NCI-H146 treated with DMSO at 0.1 percent for 48 hours (cell line): Measurements from ENCODE around the gene CAMK2B.

Source experiments
- DNase-seq: peaks from one replicate; lab custom pipeline; 2025; ENCODE audit not compliant: unreplicated experiment; lab: John Stamatoyannopoulos, UW

Gene CAMK2B

DNA sequence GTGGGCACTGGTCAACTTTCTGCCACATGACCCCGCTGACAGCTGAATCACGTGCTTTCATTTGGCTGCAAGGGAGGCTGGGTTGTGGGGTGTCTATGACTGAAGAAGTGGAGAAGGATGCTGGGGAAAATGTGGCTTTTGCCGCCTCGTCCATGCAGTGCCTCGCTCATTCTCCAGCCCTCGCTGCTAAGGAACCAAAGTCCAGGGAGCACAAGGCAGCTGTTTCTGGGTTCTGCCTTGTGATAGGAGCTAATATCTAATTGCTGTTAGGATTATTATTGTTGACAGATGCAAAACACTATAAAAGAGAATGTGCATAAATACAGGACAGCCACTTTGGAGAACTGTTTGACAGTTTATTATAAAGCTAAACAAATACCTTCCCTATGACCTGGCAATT, 4.9 kb upstream of the CAMK2B start:
- no peak for DNase-seq

- no peak for DNase-seq
These were observed 4.5 kb upstream of the CAMK2B start for GRCh38 chr7:44329888-44330287.

DNA sequence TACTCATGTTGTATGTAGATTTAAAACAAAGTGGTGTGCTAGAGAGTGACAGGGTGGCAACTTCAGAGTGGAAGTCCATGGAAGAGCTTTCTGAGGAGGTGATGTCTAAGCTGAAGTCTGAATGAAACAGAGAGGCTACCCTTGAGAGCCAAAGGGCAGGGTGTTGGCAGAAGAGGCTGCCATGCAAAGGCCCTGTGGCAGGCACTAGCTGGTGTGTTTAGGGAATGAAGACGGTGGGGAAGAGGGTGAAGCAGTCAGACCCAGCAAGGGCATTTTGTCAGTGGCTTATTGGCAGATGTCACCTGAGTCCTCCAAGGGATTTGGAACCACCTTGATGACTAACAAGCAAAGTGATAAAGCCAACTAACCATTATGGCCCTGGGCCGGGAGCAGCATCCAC, 3.7 kb upstream of the CAMK2B start:
- no peak for DNase-seq

- no peak for DNase-seq
These were observed 2.6 kb upstream of the CAMK2B start for GRCh38 chr7:44327981-44328380.

DNA sequence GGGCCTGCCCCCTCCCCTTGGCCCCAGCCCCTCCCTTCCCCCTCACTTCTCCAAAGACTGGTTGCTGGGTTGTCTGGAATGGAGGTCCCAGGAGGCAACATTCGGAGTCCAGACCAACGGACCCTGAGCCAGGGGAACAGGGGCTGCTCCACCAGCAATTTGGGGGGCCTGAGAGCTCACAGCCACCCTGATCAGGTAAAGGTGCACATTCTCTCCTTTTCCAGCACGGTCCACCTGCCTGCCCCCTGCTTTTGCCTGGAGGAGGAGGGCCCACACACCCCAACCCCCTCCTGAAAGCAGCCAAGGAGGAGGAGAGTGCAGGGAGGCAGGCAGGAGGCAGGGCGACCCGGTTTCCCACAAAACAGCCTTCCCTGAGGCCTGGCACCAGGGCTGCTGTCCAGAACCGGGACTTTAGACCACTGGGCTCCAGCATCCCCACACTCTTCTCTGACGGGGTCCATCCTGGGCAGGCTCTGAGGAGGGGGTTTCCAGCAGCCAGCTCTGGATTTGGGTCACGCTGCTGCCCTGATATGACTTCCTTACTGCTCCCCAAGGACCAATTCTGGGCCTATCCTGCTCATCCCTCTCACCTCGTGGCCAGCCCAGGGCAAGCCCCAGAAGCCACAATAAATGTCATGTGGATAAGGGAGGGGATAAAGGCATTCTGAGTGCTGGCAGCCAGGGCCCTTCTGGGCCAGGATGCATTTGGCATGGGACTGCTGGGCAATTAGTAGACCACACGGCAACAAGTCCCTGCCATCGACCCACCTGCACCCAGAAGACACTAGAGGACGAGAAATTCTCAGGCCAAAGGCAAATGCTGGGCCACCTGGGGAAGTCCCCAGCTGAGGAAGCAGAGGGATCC, 1.1 kb upstream of the CAMK2B start:
- DNase-seq: no peak

GRCh38 chr7:44325811-44326241, 432 bp upstream of the CAMK2B start:
- peak; percentile 46 for DNase-seq

- DNase-seq: no peak
These were observed 753 bp downstream of the CAMK2B start for GRCh38 chr7:44324481-44325200.

GRCh38 chr7:44324204-44324480, 1.3 kb downstream of the CAMK2B start:
- DNase-seq: no peak

GRCh38 chr7:44323381-44324203, 1.8 kb downstream of the CAMK2B start:
- DNase-seq: no peak

DNA sequence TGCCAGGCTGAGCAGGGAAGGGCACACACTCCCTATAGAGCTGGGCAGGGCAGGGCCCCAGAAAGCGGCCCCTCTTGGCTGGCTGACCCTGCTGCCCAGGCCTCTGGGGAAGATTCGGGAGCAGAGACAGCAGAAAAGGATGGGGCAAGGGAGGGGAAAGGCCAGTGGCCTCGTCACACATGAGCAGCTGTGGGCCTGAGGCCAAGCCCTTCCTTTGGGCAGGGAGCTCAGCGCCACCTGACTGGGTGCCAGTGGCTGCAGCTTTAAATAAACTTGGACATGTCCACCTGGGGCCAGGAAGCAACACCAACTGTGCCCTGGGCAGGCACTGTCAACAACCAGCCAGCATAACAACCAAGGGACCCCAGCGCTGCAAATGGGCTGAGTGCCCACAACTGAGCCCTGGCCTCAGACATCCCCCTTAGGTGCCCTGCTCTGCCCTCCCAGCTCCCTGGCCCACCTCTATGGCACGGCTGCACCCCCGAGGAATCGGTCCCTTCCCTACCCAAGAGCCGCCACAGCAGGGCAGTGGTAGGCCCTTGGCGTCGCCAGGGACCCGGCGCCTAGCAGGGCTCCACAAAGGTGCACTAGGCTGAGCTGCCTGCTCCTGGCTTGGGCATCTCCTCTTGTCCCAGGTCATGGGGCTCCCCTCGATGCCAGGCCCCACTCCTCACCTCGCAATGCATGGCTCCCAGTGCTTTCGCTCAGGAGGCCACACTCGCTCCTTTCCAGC, 2.6 kb downstream of the CAMK2B start:
- no peak for DNase-seq

- DNase-seq: no peak
These were observed 3.6 kb downstream of the CAMK2B start for GRCh38 chr7:44321796-44322195.

GRCh38 chr7:44320794-44321371, 4.5 kb downstream of the CAMK2B start:
- no peak for DNase-seq

DNA sequence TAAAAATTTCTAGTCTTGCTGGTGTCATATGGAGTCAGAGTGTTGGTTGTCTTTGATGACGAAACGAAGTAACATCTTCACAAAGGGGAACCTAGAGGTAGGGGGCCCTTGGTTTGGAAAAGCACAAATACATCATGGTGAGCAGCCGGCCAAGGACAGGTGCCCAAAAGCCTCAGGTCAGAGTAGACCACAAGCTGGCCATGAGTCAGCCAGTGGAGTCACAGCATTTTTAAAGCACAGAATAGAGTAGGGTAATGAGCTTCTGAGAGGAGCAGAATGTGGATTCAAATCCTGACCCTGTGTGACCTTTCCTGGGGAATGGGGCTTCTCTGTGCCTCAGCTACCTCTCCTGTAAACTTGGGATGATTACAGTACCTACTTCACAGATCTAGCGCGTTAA, 5.3 kb downstream of the CAMK2B start:
- DNase-seq: no peak

- DNase-seq: no peak
These were observed 7.1 kb downstream of the CAMK2B start for GRCh38 chr7:44318332-44318731.

DNA sequence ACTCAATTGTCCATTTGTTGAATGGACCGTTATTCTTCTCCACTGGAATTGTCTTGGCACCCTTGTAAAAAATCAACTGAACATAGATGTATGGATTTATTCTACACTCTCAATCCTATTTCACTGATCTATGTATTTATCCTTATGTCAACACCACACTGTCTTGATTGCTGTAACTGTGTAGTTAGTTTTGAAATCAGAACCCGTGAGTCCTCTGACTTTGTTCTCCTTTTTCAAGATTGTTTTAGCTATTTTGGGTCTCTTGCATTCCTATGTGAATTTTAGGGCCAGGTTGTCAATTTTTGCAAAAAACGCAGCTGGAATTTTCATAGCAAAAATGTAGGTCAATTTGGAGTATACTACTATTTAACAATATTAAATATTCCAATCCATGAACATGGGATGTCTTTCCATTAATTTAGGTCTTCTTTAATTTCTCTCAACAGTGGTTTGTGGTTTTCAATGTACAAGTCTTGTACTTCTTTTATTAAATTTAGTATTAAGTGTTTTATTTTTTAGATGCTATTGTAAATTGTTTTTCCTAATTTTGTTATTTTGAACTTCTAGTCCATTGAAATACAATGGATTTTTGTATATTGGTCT, 10.0 kb downstream of the CAMK2B start:
- no peak for DNase-seq

GRCh38 chr7:44313621-44314031, 11.8 kb downstream of the CAMK2B start:
- no peak for DNase-seq

GRCh38 chr7:44313016-44313415, 12.4 kb downstream of the CAMK2B start:
- no peak for DNase-seq

DNA sequence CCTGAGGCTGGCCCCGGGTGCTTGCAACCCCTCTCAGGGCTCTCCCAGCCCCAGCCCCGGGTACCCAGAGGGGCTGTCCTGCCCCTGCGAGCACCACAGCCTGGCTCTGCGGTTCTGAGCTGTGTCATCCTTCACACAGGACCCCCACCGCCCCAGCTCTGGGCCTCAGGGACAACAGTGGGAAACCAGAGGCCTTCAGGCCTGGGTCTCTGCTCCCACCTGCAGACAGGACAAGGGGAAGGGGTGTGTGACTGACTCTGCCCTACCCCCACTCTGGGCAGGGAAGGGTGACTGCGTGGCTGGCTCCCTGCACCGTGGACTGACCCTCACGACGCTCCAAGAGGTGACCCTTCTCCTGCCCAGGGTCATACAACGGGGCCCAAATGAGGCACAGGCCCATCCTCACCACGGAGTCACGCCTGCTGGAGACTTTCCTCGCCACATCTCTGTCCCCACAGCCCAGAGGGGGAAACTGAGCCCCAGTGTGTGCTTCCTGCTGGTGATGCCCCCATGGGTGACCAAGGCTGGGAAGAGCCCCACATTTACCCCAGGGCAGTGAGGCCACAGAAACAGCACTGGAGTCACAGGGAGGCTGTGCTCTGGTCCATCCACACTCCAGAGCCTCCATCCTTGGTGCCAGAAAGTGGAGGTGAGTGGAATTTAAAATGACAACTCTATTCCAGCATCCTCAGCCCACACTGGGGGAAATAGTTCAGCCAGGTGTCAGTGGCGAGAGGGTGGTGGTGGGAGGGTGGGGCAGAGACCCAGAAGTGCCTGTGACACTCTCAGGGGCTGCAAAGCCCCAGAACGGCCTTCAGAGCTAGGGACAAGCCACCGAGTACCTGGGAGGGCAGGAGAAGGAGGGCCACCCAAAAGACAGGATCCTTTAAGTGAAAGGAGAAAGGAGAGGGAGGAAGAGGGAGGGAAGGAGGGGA, 13.6 kb downstream of the CAMK2B start:
- DNase-seq: no peak

- DNase-seq: no peak
These were observed 15.1 kb downstream of the CAMK2B start for GRCh38 chr7:44310221-44310848.
